ENCODE results near the gene RNASET2. TPM values are rescaled to one million over a fixed set of nuclear protein-coding genes. Genes with fewer than 3 reads are reported as not detected.

RNASET2 gene
- total RNA-seq, 1 donor from 2014 or later = 139 TPM

DNA sequence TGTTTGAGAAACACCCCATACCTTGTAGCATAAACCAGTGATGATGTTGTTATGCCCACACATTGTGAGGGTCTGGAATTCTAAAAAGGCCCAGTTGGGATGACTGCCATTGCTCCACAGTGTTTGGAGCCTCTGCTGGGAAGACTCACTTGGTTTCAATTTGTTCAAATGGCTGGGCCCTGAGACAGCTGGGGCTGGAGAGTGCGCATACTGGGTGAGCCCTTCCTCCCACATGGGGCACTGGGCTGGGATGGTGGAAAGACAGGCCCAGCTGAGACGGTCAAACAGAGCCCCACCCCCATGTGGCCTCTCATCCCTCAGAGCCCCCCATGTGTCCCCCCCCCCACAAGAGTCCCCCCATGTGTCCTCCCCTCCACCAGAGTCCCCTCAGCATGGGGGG lies 20.3 kb upstream of the RNASET2 start:
- H3K36me3 ChIP-seq (ENCODE audit: control insufficient read depth, insufficient read depth, low read length) = no peaks in the 10 kb centered on the region
- H3K27me3 ChIP-seq (ENCODE audit: control insufficient read depth, insufficient read depth, low read length) = no peaks in the 10 kb centered on the region
- H3K4me3 ChIP-seq (ENCODE audit: low read depth, low read length) = no peak overlapping the region
- TF ChIP-seq CTCF (IDR thresholded peaks at IDR 0.05; ENCODE audit: insufficient read depth, low read length, poor library complexity, severe bottlenecking) = no peak
- no peak for DNase-seq (ENCODE audit: low read depth)

DNA sequence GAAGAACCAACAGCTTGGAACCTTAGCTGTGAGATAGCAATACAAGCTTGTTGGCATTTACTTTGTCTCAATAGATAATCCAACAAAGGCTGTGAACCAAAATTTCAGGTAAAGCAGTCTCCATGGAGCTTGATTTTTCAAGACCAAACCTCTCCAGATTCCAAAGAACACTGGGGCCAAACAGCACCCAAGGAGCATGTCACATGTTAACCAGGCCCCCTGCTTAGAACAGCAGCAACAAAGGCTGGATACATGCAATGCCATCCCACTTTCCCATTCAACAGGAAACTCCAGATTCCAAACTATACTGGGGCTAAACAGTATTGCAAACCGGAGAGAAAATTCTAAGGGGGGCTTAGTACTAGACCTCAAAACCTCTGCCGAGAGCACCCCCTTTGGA lies 15.8 kb upstream of the RNASET2 start:
- H3K27me3 ChIP-seq (ENCODE audit: control insufficient read depth, insufficient read depth, low read length) = no peaks in the 10 kb centered on the region
- no peak for TF ChIP-seq CTCF (IDR thresholded peaks at IDR 0.05; ENCODE audit: insufficient read depth, low read length, poor library complexity, severe bottlenecking)
- H3K4me3 ChIP-seq (ENCODE audit: low read depth, low read length) = no peak overlapping the region
- no peak for DNase-seq (ENCODE audit: low read depth)
- no peaks in the 10 kb centered on the region for H3K36me3 ChIP-seq (ENCODE audit: control insufficient read depth, insufficient read depth, low read length)

GRCh38 chr6:166971271-166971670 lies 14.9 kb upstream of the RNASET2 start:
- Histone ChIP-seq H3K27me3 (ENCODE audit: control insufficient read depth, insufficient read depth, low read length) (no peaks in the 10 kb centered on the region), H3K4me3 (ENCODE audit: low read depth, low read length) (no peak overlapping the region), H3K36me3 (ENCODE audit: control insufficient read depth, insufficient read depth, low read length) (no peaks in the 10 kb centered on the region)
- no peak for TF ChIP-seq CTCF (IDR thresholded peaks at IDR 0.05; ENCODE audit: insufficient read depth, low read length, poor library complexity, severe bottlenecking)
- no peak for DNase-seq (ENCODE audit: low read depth)

DNA sequence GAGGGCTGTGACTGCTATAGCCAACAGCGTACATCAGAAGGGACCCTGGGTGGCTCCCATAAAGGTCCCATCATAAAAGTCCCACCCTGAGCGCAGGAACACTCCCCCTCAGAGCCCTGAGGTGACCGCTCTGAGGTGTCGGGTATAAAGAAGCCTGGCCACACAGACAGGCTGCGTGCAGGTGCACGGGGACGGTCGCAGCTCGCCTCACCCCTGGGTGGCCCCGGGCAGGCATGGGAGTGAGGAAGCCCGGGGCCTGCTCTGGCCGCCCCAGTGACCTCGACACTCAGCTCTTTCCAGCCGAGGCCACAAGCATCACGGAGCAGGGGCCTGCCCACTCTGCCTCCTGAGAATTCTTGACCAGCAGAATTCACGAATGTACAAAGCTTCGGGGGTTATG lies 14.4 kb upstream of the RNASET2 start:
- H3K4me3 ChIP-seq (ENCODE audit: low read depth, low read length) = no peak overlapping the region
- no peak for DNase-seq (ENCODE audit: low read depth)
- no peaks in the 10 kb centered on the region for H3K27me3 ChIP-seq (ENCODE audit: control insufficient read depth, insufficient read depth, low read length)
- no peaks in the 10 kb centered on the region for H3K36me3 ChIP-seq (ENCODE audit: control insufficient read depth, insufficient read depth, low read length)
- no peak for TF ChIP-seq CTCF (IDR thresholded peaks at IDR 0.05; ENCODE audit: insufficient read depth, low read length, poor library complexity, severe bottlenecking)

- DNase-seq (ENCODE audit: low read depth) = no peak
- no peak for TF ChIP-seq CTCF (IDR thresholded peaks at IDR 0.05; ENCODE audit: insufficient read depth, low read length, poor library complexity, severe bottlenecking)
- Histone ChIP-seq H3K4me3 (ENCODE audit: low read depth, low read length) (no peak overlapping the region), H3K27me3 (ENCODE audit: control insufficient read depth, insufficient read depth, low read length) (no peaks in the 10 kb centered on the region), H3K36me3 (ENCODE audit: control insufficient read depth, insufficient read depth, low read length) (no peaks in the 10 kb centered on the region)
Measured at GRCh38 chr6:166970091-166970490, 13.7 kb upstream of the RNASET2 start.

- no peak for TF ChIP-seq CTCF (IDR thresholded peaks at IDR 0.05; ENCODE audit: insufficient read depth, low read length, poor library complexity, severe bottlenecking)
- no peak overlapping the region for H3K4me3 ChIP-seq (ENCODE audit: low read depth, low read length)
- H3K27me3 ChIP-seq (ENCODE audit: control insufficient read depth, insufficient read depth, low read length) = no peaks in the 10 kb centered on the region
- no peaks in the 10 kb centered on the region for H3K36me3 ChIP-seq (ENCODE audit: control insufficient read depth, insufficient read depth, low read length)
- no peak for DNase-seq (ENCODE audit: low read depth)
Measured at GRCh38 chr6:166969390-166970002, 13.1 kb upstream of the RNASET2 start.
